Nephron (organoid): ENCODE results near the gene PARK7.
A peak's percentile ranks its signal among the peaks of the same experiment; 100 is the strongest.

ENCODE experiments used
- H3K27ac Mint-ChIP-seq, 3 experiments: 2 replicates each; pipeline ENCODE4 v1.8.0; 2020; ENCODE audit warnings: mixed read lengths in 3 of 3, mild to moderate bottlenecking in 2 of 3, moderate library complexity in 1 of 3
- H3K27me3 Mint-ChIP-seq: 2 replicates; pipeline ENCODE4 v1.8.0; 2021; ENCODE audit warnings: low read depth, mild to moderate bottlenecking, moderate library complexity, mixed read lengths
- H3K36me3 Mint-ChIP-seq: 2 replicates; pipeline ENCODE4 v1.8.0; 2020; ENCODE audit warnings: low read depth, mixed read lengths
- H3K4me1 Mint-ChIP-seq: 2 replicates; pipeline ENCODE4 v1.8.0; 2020; ENCODE audit warnings: mixed read lengths
- H3K4me3 Mint-ChIP-seq, 3 experiments: 2 replicates each; pipeline ENCODE4 v1.8.0; 2020; ENCODE audit warnings: mild to moderate bottlenecking in 3 of 3, mixed read lengths in 3 of 3, moderate library complexity in 2 of 3
- H3K9me3 Mint-ChIP-seq: 2 replicates; pipeline ENCODE4 v1.8.0; 2020; ENCODE audit warnings: mixed read lengths
- CTCF ChIP-seq, 3 experiments: fragments of 200-600 bp; sonication (generic); IDR thresholded peaks; one replicate each; pipeline ENCODE4 v1.5.0; 2021; ENCODE audit warnings: antibody characterized with exemption in 3 of 3; ENCODE audit not compliant: unreplicated experiment in 3 of 3

Gene PARK7

DNA sequence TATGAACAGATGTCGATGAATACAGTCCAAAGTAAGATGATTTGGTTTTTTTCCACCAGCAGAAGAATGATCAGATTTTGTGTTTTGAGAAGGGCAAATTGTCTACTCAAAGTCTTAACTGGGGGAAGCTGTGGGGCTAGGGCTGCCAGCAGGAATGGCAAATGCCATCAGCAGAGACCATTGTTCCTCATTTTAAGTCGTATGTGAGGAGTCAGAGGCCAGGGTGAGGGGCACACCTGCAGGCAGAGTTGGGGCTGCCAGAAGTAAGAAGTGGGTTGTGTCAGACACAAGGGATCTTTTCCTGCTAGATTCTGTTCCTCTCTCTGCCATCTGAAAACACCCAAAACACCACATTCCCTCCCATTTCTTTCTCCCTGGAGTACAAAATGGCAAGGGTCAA, 8.7 kb downstream of the PARK7 start:
- Mint-ChIP-seq H3K4me1 (peaks cover 5% of the 10 kb centered on the region), H3K4me3 (no peak overlapping the region), H3K9me3 (no peaks in the 10 kb centered on the region), H3K36me3 (peaks cover 61% of the 10 kb centered on the region), H3K27ac (no peak overlapping the region), H3K27me3 (no peaks in the 10 kb centered on the region)
- no peak for TF ChIP-seq CTCF (IDR thresholded peaks at IDR 0.05; ENCODE audit: unreplicated experiment in 3 of 3)

DNA sequence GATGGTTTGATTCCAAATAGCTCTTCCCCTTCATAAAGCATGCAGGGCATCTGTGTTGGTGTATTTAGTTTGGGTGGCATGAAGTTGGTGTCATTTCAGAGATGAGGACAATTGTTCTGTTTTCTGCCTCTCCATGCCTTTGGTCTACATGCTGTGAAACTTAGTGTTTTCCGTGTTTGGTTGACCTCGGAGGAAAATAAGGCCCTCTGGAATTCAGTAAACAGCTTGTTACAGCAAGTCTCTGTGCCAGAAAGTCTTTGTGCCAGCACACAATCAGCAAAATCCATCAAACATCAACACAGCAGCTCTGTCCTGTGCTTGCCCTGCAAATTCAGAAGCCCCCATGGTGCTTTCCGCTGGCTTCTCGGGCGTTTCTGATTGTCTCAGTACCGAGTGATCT, 9.5 kb downstream of the PARK7 start:
- Mint-ChIP-seq H3K27ac (no peak overlapping the region), H3K36me3 (peaks cover 59% of the 10 kb centered on the region), H3K9me3 (no peaks in the 10 kb centered on the region), H3K4me3 (no peak overlapping the region), H3K4me1 (peaks cover 5% of the 10 kb centered on the region), H3K27me3 (no peaks in the 10 kb centered on the region)
- no peak for TF ChIP-seq CTCF (IDR thresholded peaks at IDR 0.05; ENCODE audit: unreplicated experiment in 3 of 3)

GRCh38 chr1:7972285-7972684, 10.8 kb downstream of the PARK7 start:
- no peaks in the 10 kb centered on the region for H3K27me3 Mint-ChIP-seq
- no peaks in the 10 kb centered on the region for H3K9me3 Mint-ChIP-seq
- no peaks in the 10 kb centered on the region for H3K4me1 Mint-ChIP-seq
- H3K27ac Mint-ChIP-seq, result no peak overlapping the region
- peaks cover 59% of the 10 kb centered on the region for H3K36me3 Mint-ChIP-seq
- TF ChIP-seq CTCF (IDR thresholded peaks at IDR 0.05; ENCODE audit: unreplicated experiment in 3 of 3), result no peak
- H3K4me3 Mint-ChIP-seq, result no peak overlapping the region

- H3K4me3 Mint-ChIP-seq, result no peak overlapping the region
- H3K4me1 Mint-ChIP-seq, result no peaks in the 10 kb centered on the region
- no peaks in the 10 kb centered on the region for H3K27me3 Mint-ChIP-seq
- no peaks in the 10 kb centered on the region for H3K9me3 Mint-ChIP-seq
- H3K36me3 Mint-ChIP-seq, result peaks cover 63% of the 10 kb centered on the region
- no peak overlapping the region for H3K27ac Mint-ChIP-seq
- no peak for TF ChIP-seq CTCF (IDR thresholded peaks at IDR 0.05; ENCODE audit: unreplicated experiment in 3 of 3)
These were observed 11.6 kb downstream of the PARK7 start for GRCh38 chr1:7973086-7973485.

- H3K36me3 Mint-ChIP-seq, result peaks cover 67% of the 10 kb centered on the region
These were observed 13.8 kb downstream of the PARK7 start for GRCh38 chr1:7975212-7975865.

More at GRCh38 chr1:7975212-7975865, 13.8 kb downstream of the PARK7 start:
- Mint-ChIP-seq H3K27me3 (no peaks in the 10 kb centered on the region), H3K27ac (peak overlapping the region in 1 of 3 experiments; percentile 11), H3K4me3 (no peak overlapping the region), H3K4me1 (no peaks in the 10 kb centered on the region), H3K9me3 (no peaks in the 10 kb centered on the region)
- peak; percentile 82 to 90 (median 85) for TF ChIP-seq CTCF (IDR thresholded peaks at IDR 0.05; ENCODE audit: unreplicated experiment in 3 of 3)
